HG03442 (cell line): ENCODE measurements around the gene GPC6.
"Not testable (repeated sequence)": the region's sequence is repeated elsewhere in the genome, so short reads cannot be mapped to it uniquely, and the experiment has no call there.

Experiments used
- ATAC-seq: cut with Tn5 transposase; IDR thresholded peaks from one replicate; pipeline ENCODE4 v1.9.1; 2021; ENCODE audit warnings: mild to moderate bottlenecking, moderate library complexity; ENCODE audit not compliant: unreplicated experiment

Gene GPC6

GRCh38 chr13:94181461-94182107 is 955.0 kb downstream of the GPC6 start:
- no peak for ATAC-seq

GRCh38 chr13:94182185-94182761 is 955.7 kb downstream of the GPC6 start:
- no peak for ATAC-seq

- no peak for ATAC-seq
Measured at GRCh38 chr13:94186470-94186869, 959.9 kb downstream of the GPC6 start.

- ATAC-seq: no peak
Measured at GRCh38 chr13:94188201-94188854, 961.7 kb downstream of the GPC6 start.

- ATAC-seq: no peak
Measured at GRCh38 chr13:94192431-94192975, 965.9 kb downstream of the GPC6 start.

- no peak for ATAC-seq
Measured at GRCh38 chr13:94195715-94196114, 969.1 kb downstream of the GPC6 start.

GRCh38 chr13:94196413-94196812 is 969.8 kb downstream of the GPC6 start:
- no peak for ATAC-seq

GRCh38 chr13:94198681-94199080 is 972.1 kb downstream of the GPC6 start:
- no peak for ATAC-seq

GRCh38 chr13:94199135-94199534 is 972.5 kb downstream of the GPC6 start:
- ATAC-seq: no peak

GRCh38 chr13:94201022-94201421 is 974.4 kb downstream of the GPC6 start:
- ATAC-seq: no peak

GRCh38 chr13:94204163-94204562 is 977.6 kb downstream of the GPC6 start:
- no peak for ATAC-seq

GRCh38 chr13:94204946-94205345 is 978.3 kb downstream of the GPC6 start:
- ATAC-seq: no peak

GRCh38 chr13:94205896-94206295 is 979.3 kb downstream of the GPC6 start:
- no peak for ATAC-seq

- ATAC-seq: no peak
Measured at GRCh38 chr13:94209117-94209516, 982.5 kb downstream of the GPC6 start.

- not testable (repeated sequence) for ATAC-seq
Measured at GRCh38 chr13:94209913-94210312, 983.3 kb downstream of the GPC6 start.

- peak; percentile 90 for ATAC-seq
Measured at GRCh38 chr13:94210816-94211215, 984.2 kb downstream of the GPC6 start.

GRCh38 chr13:94212196-94212595 is 985.6 kb downstream of the GPC6 start:
- ATAC-seq: no peak

- no peak for ATAC-seq
Measured at GRCh38 chr13:94214121-94214520, 987.5 kb downstream of the GPC6 start.

- ATAC-seq: no peak
Measured at GRCh38 chr13:94214975-94215374, 988.4 kb downstream of the GPC6 start.

GRCh38 chr13:94216476-94216875 is 989.9 kb downstream of the GPC6 start:
- no peak for ATAC-seq

- no peak for ATAC-seq
Measured at GRCh38 chr13:94217370-94217769, 990.8 kb downstream of the GPC6 start.

GRCh38 chr13:94218537-94218936 is 991.9 kb downstream of the GPC6 start:
- no peak for ATAC-seq
